ENCODE data around the gene TMEM151B. TPM values are rescaled to one million over a fixed set of nuclear protein-coding genes. Genes with fewer than 3 reads are reported as not detected.

Gene TMEM151B
- total RNA-seq, 3 donors from 2014 or later (not counting 1 experiment from before 2014, with no cell fraction given): not detected

DNA sequence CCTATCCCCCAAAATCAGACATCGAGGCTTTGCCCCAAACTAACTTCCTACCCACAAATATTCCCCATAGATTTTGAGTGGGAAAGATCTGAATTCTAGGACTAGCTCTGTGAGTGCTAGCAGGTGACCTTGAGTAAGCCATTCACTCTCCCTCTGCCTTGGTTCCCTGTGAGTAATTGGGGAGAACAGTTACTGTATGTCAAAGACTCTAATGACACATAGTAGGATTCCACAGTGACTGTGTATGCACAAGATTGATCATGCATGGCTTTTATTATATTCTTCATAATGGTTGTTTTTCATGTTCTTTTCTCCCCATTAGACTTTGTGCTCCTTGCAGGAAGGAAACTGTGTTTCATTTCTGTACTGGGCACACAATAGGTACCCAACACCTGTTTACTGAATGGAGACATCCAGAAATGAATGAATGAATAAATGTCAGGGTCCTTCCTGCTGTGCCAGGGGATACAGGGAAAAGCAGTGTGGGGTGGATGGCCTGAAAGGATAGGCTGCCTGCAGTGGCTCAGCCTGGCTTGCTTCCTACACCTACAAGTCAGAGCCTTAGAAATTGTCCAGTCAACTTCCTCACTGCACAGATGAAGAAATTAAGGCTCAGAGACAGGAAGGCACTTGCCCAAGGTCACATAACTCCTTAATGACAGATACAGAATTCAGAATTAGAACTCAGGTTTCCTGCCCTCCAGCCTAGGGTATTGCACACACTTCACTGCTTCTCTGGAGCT, 901 bp upstream of the TMEM151B start:
- Mint-ChIP-seq H3K36me3 (no peaks in the 10 kb centered on the region), H3K27ac (peak overlapping the region in 1 of 2 donors; percentile 20), H3K27me3 (ENCODE audit: low read depth in 2 of 2) (peaks cover 40 to 42% of the 10 kb centered on the region in 2 donors), H3K4me1 (peaks cover 6 to 30% of the 10 kb centered on the region in 2 donors), H3K4me3 (peak overlapping the region; percentile 67), H3K9me3 (no peaks in the 10 kb centered on the region)
- no peak overlapping the region for H3K27ac ChIP-seq (ENCODE audit: low read length)
- WGBS (ENCODE audit: insufficient coverage): no CpG with 5 or more reads among the region's 1 CpG
- peaks cover 36% of the 10 kb centered on the region for H3K27me3 ChIP-seq (ENCODE audit: control insufficient read depth, insufficient read depth, low read length)
- no peak overlapping the region for H3K4me3 ChIP-seq (ENCODE audit: low read length)
- TF ChIP-seq, protein P1, sequence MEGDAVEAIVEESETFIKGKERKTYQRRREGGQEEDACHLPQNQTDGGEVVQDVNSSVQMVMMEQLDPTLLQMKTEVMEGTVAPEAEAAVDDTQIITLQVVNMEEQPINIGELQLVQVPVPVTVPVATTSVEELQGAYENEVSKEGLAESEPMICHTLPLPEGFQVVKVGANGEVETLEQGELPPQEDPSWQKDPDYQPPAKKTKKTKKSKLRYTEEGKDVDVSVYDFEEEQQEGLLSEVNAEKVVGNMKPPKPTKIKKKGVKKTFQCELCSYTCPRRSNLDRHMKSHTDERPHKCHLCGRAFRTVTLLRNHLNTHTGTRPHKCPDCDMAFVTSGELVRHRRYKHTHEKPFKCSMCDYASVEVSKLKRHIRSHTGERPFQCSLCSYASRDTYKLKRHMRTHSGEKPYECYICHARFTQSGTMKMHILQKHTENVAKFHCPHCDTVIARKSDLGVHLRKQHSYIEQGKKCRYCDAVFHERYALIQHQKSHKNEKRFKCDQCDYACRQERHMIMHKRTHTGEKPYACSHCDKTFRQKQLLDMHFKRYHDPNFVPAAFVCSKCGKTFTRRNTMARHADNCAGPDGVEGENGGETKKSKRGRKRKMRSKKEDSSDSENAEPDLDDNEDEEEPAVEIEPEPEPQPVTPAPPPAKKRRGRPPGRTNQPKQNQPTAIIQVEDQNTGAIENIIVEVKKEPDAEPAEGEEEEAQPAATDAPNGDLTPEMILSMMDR (IDR thresholded peaks at IDR 0.05): no peak
- ATAC-seq (no peak), DNase-seq (peak in 1 of 2 donors; percentile 31)
- intact Hi-C loops (cut with micrococcal nuclease): loop anchor here (2.0 kb wide), 1 partner anchor 69 kb away; no protein-coding TSS in a partner anchor
- H3K4me1 ChIP-seq (ENCODE audit: control insufficient read depth, insufficient read depth, low read length): peaks cover 26% of the 10 kb centered on the region
- no peaks in the 10 kb centered on the region for H3K36me3 ChIP-seq (ENCODE audit: control insufficient read depth, insufficient read depth, low read length)
- H3K9me3 ChIP-seq (ENCODE audit: control insufficient read depth, insufficient read depth, low read length): no peaks in the 10 kb centered on the region

DNA sequence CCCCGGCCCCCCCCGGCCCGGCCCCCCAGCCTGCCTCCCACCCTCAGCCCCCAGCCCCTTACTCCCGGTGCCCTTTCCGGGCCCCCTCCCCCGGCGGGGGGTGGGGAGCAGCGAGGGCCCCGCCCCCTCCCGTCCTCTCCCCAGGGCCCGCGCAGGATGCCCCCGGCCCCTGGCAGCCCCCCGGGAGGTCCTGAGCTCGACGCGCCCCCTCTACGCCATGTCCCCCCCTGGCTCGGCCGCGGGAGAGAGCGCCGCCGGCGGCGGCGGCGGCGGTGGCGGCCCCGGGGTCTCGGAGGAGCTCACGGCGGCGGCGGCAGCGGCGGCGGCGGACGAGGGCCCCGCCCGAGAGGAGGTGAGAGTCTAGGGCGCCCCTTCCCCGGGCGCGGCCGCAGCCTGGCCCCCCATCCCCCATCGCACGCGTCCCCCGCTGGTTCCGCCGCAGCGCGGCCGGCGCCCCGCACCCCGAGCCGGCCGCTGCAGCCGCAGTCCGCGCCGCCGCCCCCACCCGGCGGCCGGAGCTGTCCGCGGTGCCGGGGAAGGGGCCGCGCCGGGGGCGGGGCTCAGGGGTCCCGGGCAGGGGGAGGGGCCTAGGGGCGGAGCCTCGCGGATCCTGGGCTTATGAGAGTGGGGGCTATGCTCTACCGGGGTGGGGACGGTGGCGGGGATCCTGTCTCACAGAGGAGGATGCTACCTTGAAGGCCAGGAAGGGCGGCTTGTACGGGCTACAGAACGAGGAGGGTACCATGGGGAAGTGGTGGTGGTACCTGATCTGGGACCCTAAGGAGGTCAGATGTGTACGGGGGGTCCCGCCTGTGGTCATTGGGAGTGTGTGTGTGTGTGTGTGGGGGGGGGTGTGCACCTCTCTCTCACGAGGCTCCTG, 516 bp downstream of the TMEM151B start:
- Mint-ChIP-seq H3K36me3 (no peaks in the 10 kb centered on the region), H3K4me3 (peak overlapping the region; percentile 69), H3K27me3 (ENCODE audit: low read depth in 2 of 2) (peaks cover 45 to 47% of the 10 kb centered on the region in 2 donors), H3K4me1 (peaks cover 0 to 25% of the 10 kb centered on the region in 2 donors), H3K9me3 (no peaks in the 10 kb centered on the region), H3K27ac (no peak overlapping the region)
- Histone ChIP-seq H3K4me1 (ENCODE audit: control insufficient read depth, insufficient read depth, low read length) (peaks cover 20% of the 10 kb centered on the region), H3K4me3 (ENCODE audit: low read length) (no peak overlapping the region), H3K36me3 (ENCODE audit: control insufficient read depth, insufficient read depth, low read length) (no peaks in the 10 kb centered on the region), H3K27me3 (ENCODE audit: control insufficient read depth, insufficient read depth, low read length) (peaks cover 37% of the 10 kb centered on the region), H3K27ac (ENCODE audit: low read length) (no peak overlapping the region), H3K9me3 (ENCODE audit: control insufficient read depth, insufficient read depth, low read length) (no peaks in the 10 kb centered on the region)
- peak in 1 of 2 donors; percentile 39 for DNase-seq
- TF ChIP-seq, protein P1 (IDR thresholded peaks at IDR 0.05): no peak
- 2% methylated on average over 83 of the region's 90 CpGs for WGBS (ENCODE audit: insufficient coverage)
- intact Hi-C loops (cut with micrococcal nuclease): no loop called here
- peak in 1 of 3 donors; percentile 30 for ATAC-seq

DNA sequence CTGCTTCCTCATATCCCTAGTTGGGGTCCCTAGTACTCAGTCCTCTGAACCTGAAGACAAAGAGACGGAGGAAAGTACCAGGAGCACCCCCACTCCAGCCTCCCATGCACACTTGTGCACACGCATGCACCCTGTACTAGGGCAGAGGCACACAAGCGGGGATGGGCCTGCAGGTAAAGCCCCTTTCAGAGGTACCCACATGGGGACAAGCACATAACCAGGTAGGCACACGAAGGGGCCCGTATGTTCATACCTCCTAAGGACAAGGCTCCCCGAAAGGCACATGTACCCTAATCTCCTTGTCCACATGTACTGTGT, 1.1 kb downstream of the TMEM151B start:
- TF ChIP-seq, protein P1 (IDR thresholded peaks at IDR 0.05): no peak
- H3K36me3 Mint-ChIP-seq: no peaks in the 10 kb centered on the region
- peaks cover 40% of the 10 kb centered on the region for H3K27me3 ChIP-seq (ENCODE audit: control insufficient read depth, insufficient read depth, low read length)

More for the DNA sequence above, 1.1 kb downstream of the TMEM151B start:
- Mint-ChIP-seq H3K9me3 (no peaks in the 10 kb centered on the region), H3K27ac (no peak overlapping the region), H3K27me3 (ENCODE audit: low read depth in 2 of 2) (peaks cover 45 to 47% of the 10 kb centered on the region in 2 donors), H3K4me3 (peak overlapping the region; percentile 69), H3K4me1 (peaks cover 0 to 25% of the 10 kb centered on the region in 2 donors)
- H3K9me3 ChIP-seq (ENCODE audit: control insufficient read depth, insufficient read depth, low read length): no peaks in the 10 kb centered on the region
- WGBS (ENCODE audit: insufficient coverage): 89% methylated on average over 6 of the region's 6 CpGs
- H3K4me1 ChIP-seq (ENCODE audit: control insufficient read depth, insufficient read depth, low read length): peaks cover 17% of the 10 kb centered on the region
- DNase-seq: no peak
- H3K36me3 ChIP-seq (ENCODE audit: control insufficient read depth, insufficient read depth, low read length): no peaks in the 10 kb centered on the region
- H3K27ac ChIP-seq (ENCODE audit: low read length): no peak overlapping the region
- intact Hi-C loops (cut with micrococcal nuclease): no loop called here
- no peak overlapping the region for H3K4me3 ChIP-seq (ENCODE audit: low read length)
- no peak for ATAC-seq

Data from natural killer cell (primary cell).